Right lobe of liver (tissue), 4 donors: ENCODE data around the gene NPIPB9.
"Not testable (repeated sequence)": the region's sequence is repeated elsewhere in the genome, so short reads cannot be mapped to it uniquely, and the experiment has no call there.

Experiments
- CTCF ChIP-seq, 4 donors: fragments of 200-600 bp in 3 of 4; fragments of 450-650 bp in 1 of 4; IDR thresholded peaks; one replicate each; pipeline versions ENCODE4 v1.5.1 to v1.8.0; 2016 to 2022; ENCODE audit warnings: antibody characterized with exemption in 4 of 4, mild to moderate bottlenecking in 2 of 4
- POLR2A ChIP-seq: fragments of 450-650 bp; IDR thresholded peaks from one replicate; pipeline ENCODE4 v1.6.1; 2017; ENCODE audit warnings: antibody characterized with exemption, mild to moderate bottlenecking
- donor health status: DM: no; HTN: no; CAD: no.
- donor health status: DM: no; HTN: no; CAD: no.
- donor health status: DM: no; HTN: yes; CAD: no.

DNA sequence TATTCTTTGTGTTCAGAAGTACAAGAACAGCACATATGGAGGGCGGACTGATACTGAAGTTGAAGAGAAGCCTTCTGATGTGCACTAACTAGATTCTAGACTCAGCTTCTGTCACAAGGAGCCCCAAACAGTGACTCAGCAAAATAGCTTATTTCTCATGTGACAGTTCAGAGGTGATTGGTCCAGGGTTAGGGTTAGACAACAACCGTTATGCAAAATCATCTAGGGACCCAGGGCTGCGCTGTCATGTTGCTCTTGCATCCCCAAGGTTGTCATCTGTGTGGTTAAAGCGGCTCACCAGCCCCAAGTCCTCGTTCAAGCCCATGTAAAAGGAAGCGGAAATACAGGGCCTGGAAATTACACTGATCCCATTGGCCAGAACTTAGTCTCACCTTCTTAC, 30.1 kb downstream of the NPIPB9 start:
- not testable (repeated sequence) for TF ChIP-seq CTCF (IDR thresholded peaks at IDR 0.05); POLR2A
